HuH-7 (cell line): Measurements from ENCODE around the gene RGR.

Experiments
- DNase-seq: peaks from one replicate; pipeline ENCODE4 v3.0.0; 2011; ENCODE audit warnings: low spot score

The RGR gene

GRCh38 chr10:84221916-84222315, 22.9 kb upstream of the RGR start:
- DNase-seq, result no peak

DNA sequence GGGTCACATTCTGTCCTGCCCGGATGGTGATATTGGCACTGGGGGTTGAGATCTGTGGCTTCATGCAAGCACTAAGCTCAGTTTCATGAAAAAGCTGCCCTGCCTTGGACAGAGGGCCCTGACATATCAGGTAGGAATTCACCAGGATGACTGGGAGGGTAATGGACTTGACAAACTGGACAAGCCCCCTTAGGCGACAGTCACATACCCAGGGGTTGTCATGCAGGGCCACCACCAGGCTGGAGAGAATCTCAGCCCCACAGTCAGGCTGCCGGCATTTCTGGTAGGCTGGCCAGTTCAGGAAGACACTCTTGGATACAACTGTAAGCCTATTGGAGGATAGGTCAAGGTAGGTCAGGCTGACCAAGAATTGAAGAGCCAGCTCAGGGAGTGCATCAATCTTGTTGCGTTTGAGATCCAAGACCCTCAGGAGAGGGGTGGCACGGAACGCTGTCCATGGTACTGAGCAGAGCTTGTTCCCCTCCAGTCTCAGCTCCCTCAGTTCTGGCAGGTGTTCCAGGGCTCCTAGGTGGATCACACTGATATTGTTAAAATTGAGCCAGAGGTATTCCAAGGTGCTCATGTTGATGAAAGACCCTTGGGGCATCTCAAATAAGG, 20.3 kb upstream of the RGR start:
- peak; percentile 36 for DNase-seq

- no peak for DNase-seq
These were observed 19.3 kb upstream of the RGR start, which contains the start of gene LRIT2 for GRCh38 chr10:84225427-84226173. Gene LRIT2, minus strand, starts transcription at chr10:84225544. Its CDS starts 24 bp downstream, at chr10:84225520.

- DNase-seq, result no peak
These were observed 18.2 kb upstream of the RGR start for GRCh38 chr10:84226616-84227015.

GRCh38 chr10:84227810-84228209, 17.0 kb upstream of the RGR start:
- DNase-seq, result no peak

GRCh38 chr10:84230359-84230758, 14.5 kb upstream of the RGR start:
- DNase-seq, result no peak

DNA sequence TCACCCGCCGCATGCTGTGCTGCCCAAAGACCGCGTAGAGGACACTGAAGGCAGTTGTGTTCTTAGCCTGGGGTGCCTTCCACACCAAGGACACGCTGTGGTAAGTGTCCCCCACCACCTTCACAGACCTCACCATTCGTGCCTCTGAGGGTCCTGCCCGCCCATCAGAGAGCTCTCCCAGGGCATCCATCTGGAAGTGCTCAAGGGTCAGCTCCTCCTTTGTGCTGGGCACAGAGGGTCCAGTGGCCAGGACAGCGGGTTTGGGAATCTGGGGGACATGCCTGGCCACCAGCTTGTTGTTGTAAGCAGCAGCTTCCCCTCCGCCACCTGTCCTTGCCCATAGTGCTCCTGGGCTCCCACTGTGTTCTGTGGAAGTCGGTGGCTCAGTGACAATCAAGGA, 12.5 kb upstream of the RGR start:
- DNase-seq, result no peak

DNA sequence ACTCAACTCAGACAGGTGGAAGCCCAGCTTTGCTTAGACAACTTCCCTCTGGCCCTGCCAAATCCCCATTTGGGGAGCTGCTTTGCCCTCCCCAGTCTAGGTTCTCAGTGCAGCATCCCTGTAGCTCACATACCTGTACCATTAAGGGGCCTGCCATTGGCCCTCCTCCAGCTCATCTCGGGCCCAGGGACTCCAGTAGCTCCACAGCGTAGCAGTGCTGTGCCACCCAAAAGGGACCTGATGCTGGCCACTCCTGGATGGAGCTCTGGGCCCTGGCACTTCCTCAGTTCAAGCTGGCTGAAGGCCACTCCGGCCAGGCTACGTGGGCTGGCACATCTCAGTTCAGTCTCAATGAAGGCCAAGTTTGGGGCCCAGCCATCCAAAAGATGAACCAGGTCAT, 10.9 kb upstream of the RGR start:
- DNase-seq, result no peak

DNA sequence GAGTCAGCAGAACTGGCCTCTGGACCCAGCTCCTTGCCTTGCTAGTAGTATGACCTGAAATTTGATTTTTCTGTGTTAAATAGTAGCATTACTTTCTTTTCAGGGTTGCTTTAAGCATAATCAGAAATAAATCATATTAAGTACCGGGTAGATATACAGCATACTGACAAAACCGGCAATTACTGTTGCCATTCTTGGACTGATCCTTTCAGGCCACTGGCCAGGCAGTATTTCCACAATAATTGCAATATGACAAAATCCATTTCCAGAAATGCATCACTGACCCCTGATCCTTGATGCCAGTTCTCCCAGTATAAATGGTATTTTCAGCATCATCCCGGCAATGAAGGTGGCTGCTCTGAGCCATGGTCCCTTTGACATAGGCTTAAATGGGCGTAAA, 10.4 kb upstream of the RGR start:
- no peak for DNase-seq

GRCh38 chr10:84235096-84235495, 9.8 kb upstream of the RGR start:
- DNase-seq, result no peak

- DNase-seq, result no peak
These were observed 8.1 kb upstream of the RGR start for GRCh38 chr10:84236807-84237198.

- no peak for DNase-seq
These were observed 7.4 kb upstream of the RGR start for GRCh38 chr10:84237199-84238051.

DNA sequence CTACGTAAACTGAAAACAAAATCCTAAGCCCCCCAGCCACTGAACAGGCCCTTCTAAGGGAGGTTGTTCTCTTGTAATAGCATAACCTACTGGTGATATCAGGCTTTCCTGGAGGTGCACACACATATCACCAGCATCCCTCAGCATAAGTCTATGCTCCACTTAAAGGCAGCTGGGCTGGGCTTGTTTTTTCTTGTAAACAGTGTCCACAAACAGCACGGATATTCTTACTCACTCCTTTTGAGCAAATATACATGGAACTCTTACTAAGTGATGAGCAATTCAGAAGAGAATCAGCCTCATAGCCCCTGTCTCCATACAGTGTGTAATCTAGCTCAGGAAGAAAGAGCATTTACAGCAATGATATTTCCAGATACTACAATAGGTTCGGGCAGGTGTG, 5.9 kb upstream of the RGR start:
- no peak for DNase-seq

DNA sequence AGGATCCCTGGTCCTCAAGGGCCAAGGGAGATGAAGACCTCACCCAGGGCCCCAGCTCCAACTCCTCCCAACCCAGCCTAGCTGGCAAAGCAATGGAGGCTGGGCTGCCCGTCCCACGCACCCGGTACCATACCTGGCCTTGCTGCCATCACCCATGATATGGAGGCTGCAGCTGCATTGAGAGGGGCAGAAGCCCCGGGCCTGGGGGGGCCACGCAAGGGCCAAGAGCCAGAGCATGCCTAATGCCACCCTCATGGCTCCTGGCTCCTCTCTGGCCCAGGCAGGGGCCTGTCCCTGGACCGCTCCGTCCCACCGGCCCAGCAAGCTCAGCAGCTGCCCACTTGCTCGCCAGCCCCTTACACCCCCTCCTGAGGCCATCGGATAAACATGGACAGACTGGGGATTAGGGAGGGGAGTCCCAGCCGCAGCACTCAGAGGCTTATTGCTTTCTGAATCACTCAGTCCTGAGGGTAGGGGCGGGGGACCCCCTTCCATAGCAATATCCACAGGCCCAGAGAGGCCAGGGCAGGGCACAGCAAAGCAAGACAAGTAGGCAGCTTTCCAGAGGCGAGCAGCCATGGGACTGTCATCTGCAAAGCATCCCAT, 3.6 kb upstream of the RGR start, which contains the start of gene LRIT1:
Gene LRIT1 (minus strand): TSS at position 362 of the 606 bp plus-strand sequence. CDS start 107 bp downstream, at position 255.
- DNase-seq, result no peak

GRCh38 chr10:84243759-84244158, 1.1 kb upstream of the RGR start:
- no peak for DNase-seq

- no peak for DNase-seq
These were observed 2.6 kb downstream of the RGR start for GRCh38 chr10:84247496-84247895.

DNA sequence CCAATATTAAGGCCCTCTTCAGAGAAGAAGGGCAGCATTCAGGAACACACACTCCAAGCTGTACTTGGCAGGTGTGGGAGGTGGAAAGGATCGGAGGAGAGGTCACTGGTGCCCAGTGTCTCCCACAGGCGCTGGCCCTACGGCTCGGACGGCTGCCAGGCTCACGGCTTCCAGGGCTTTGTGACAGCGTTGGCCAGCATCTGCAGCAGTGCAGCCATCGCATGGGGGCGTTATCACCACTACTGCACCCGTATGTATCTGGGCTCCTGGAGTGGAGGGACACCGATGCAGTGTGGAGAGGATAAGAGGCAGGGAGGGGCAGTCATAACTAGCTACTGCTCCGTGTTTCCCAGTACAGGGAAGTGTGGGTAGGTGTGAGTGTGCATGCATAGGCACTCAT, 3.9 kb downstream of the RGR start:
- DNase-seq, result no peak

- no peak for DNase-seq
These were observed 10.0 kb downstream of the RGR start for GRCh38 chr10:84254552-84255478.

DNA sequence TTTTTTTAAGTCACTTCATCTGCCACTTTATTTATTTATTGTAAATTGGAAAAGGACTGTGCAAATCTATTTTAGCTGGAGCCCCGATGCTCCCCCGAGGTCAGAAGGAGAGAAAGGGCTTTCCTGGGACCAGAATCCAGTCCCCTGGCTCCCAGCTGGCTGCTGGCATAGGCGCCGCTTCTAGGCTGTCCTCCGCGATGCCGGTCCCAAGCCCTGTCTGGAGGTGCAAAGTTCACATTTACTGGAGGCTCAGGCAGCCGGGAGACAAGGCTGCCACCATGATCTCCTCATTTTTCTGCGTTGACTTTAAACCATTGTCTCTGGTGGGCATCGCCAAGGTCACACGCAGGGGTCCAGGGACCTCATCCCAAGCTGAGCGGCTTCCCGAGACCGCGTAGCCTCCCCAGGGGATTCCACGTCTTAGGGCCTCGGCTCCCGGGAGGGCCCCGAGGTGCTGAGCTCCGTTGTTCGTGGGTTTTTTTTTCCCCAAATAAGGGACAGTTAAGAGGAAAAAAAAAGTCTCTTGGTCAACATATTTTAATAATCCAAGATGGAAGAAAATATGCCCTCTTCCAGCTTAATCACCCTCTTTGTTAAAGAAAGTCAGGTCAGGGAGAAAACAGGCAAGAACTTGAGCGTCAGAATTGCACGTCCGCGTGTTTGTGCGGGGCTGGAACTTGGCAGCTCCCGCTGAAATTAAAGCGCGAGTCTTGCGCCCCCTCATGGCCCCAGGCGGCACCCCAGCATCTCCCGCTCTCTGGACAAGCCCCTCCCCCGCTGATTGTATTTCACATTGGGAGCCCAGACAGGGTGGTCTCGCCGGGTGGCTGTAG, 11.9 kb downstream of the RGR start:
- DNase-seq, result peak; percentile 50

GRCh38 chr10:84257343-84258020, 12.6 kb downstream of the RGR start:
- DNase-seq, result no peak
